NB4 (cell line): ENCODE measurements around the gene BCAR3.
A peak's percentile ranks its signal among the peaks of the same experiment; 100 is the strongest.

ENCODE experiments used
- DNase-seq: peaks from one replicate; pipeline ENCODE4 v3.0.0; 2010; ENCODE audit warnings: low read depth
- H3K4me3 ChIP-seq: one replicate; pipeline ENCODE4 v1.5.1; 2011; ENCODE audit warnings: mild to moderate bottlenecking, low read depth, low read length, moderate library complexity
- MYC ChIP-seq: IDR thresholded peaks from 2 replicates; pipeline ENCODE4 v1.6.1; 2011; ENCODE audit warnings: low read depth, low read length
- POLR2A ChIP-seq: IDR thresholded peaks from 2 replicates; pipeline ENCODE4 v1.6.1; 2011; ENCODE audit warnings: mild to moderate bottlenecking; ENCODE audit not compliant: insufficient read length; ENCODE audit errors: extremely low read depth
- TF ChIP-seq, protein P1 (sequence below): IDR thresholded peaks from one replicate; pipeline ENCODE4 v1.5.1; 2012; ENCODE audit warnings: low read depth, low read length
- TF ChIP-seq, protein P2 (sequence below): IDR thresholded peaks from 2 replicates; pipeline ENCODE4 v1.6.1; 2011; ENCODE audit warnings: low read depth, low read length

The BCAR3 gene

GRCh38 chr1:93716941-93717368 lies 35.3 kb upstream of the BCAR3 start:
- no peak overlapping the region for H3K4me3 ChIP-seq
- TF ChIP-seq, protein P1, sequence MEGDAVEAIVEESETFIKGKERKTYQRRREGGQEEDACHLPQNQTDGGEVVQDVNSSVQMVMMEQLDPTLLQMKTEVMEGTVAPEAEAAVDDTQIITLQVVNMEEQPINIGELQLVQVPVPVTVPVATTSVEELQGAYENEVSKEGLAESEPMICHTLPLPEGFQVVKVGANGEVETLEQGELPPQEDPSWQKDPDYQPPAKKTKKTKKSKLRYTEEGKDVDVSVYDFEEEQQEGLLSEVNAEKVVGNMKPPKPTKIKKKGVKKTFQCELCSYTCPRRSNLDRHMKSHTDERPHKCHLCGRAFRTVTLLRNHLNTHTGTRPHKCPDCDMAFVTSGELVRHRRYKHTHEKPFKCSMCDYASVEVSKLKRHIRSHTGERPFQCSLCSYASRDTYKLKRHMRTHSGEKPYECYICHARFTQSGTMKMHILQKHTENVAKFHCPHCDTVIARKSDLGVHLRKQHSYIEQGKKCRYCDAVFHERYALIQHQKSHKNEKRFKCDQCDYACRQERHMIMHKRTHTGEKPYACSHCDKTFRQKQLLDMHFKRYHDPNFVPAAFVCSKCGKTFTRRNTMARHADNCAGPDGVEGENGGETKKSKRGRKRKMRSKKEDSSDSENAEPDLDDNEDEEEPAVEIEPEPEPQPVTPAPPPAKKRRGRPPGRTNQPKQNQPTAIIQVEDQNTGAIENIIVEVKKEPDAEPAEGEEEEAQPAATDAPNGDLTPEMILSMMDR: no peak
- TF ChIP-seq POLR2A (no peak), MYC (no peak)
- TF ChIP-seq, protein P2, sequence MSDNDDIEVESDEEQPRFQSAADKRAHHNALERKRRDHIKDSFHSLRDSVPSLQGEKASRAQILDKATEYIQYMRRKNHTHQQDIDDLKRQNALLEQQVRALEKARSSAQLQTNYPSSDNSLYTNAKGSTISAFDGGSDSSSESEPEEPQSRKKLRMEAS: no peak
- peak; percentile 20 for DNase-seq

- no peak overlapping the region for H3K4me3 ChIP-seq
- DNase-seq: no peak
- TF ChIP-seq, protein P2: no peak
- TF ChIP-seq MYC: no peak
- TF ChIP-seq POLR2A: no peak
- TF ChIP-seq, protein P1: no peak
These were observed 34.5 kb upstream of the BCAR3 start for GRCh38 chr1:93716163-93716562.

DNA sequence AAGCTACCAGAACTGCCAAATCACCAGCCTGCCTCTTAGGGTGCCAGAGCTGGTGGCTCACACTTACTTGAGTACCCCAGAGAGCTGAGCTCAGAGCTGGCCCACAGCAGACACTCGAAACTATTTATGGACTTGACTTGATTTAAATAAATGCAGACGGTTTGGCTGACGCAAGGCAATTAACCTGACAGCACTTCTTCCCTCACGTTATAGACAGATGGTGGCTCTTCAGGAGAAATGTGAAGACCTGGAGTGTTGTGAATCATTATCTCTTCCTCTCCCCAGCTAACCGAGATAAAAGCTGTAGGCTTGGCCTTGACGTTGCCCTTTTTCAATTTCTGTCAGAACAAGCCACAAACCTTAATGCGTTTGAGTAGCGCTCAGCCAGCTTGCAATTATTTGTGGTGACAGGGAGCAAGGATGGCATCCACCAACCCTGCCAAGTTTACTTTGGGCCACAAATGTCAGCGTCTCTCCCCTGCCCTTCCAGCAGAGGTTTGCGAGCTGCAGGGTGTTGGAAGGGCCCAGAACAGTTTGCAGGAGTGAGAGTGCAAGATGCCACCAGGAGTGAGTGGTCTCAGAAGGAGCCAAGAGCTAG lies 34.0 kb upstream of the BCAR3 start:
- TF ChIP-seq POLR2A: no peak
- TF ChIP-seq, protein P1: no peak
- TF ChIP-seq MYC: no peak
- TF ChIP-seq, protein P2: no peak

GRCh38 chr1:93714356-93714755 lies 32.7 kb upstream of the BCAR3 start:
- TF ChIP-seq, protein P2: no peak
- TF ChIP-seq POLR2A (no peak), MYC (no peak)
- TF ChIP-seq, protein P1: no peak
- no peak overlapping the region for H3K4me3 ChIP-seq
- DNase-seq: no peak

More for the DNA sequence above, 34.0 kb upstream of the BCAR3 start:
- DNase-seq: no peak
- no peak overlapping the region for H3K4me3 ChIP-seq

DNA sequence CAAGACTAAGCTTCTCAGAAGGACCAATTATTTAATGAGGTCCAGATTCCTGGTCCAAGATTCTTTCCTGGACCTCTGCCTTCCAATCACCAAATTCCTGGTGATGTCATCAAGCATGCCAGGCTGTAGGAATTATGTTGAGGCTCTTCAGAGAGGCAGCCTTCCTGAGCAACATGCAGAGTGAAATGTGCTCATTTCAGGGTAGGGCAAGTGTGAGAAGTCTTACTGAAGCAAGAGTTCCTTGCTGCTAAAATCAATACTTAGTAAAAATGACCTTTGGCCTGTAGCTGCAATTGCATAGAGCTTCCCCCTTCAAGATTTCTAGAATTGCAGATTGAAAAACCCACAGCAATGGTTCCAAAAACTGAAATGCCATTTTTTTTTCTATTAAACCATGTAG lies 31.7 kb upstream of the BCAR3 start:
- no peak overlapping the region for H3K4me3 ChIP-seq
- DNase-seq: no peak
- no peak for TF ChIP-seq MYC
- TF ChIP-seq, protein P2: no peak
- TF ChIP-seq, protein P1: no peak
- TF ChIP-seq POLR2A: no peak

GRCh38 chr1:93712741-93713140 lies 31.1 kb upstream of the BCAR3 start:
- DNase-seq: no peak
- H3K4me3 ChIP-seq: no peak overlapping the region
- TF ChIP-seq MYC: no peak
- TF ChIP-seq, protein P1: no peak
- TF ChIP-seq POLR2A: no peak
- TF ChIP-seq, protein P2: no peak
